HepG2 (cell line): ENCODE measurements around the gene MINDY2. TPM values are rescaled to one million over a fixed set of nuclear protein-coding genes. Genes with fewer than 3 reads are reported as not detected.

ENCODE experiments used
- EEA1 ChIP-seq: sonication (generic); formaldehyde crosslinking; IDR thresholded peaks from 2 replicates; pipeline ENCODE4 v1.5.1; 2020; ENCODE audit warnings: mild to moderate bottlenecking, missing genetic modification reagents, borderline replicate concordance
- FOXC1 ChIP-seq: sonication (generic); formaldehyde crosslinking; IDR thresholded peaks from 2 replicates; pipeline ENCODE4 v1.8.0; 2022; ENCODE audit warnings: mild to moderate bottlenecking, missing genetic modification reagents, borderline replicate concordance
- HES4 ChIP-seq: sonication (generic); formaldehyde crosslinking; IDR thresholded peaks from 2 replicates; pipeline ENCODE4 v1.9.0; 2021; ENCODE audit warnings: mild to moderate bottlenecking, missing genetic modification reagents, borderline replicate concordance
- HNRNPLL ChIP-seq: fragments of 200-400 bp; formaldehyde crosslinking; IDR thresholded peaks from 2 replicates; pipeline ENCODE4 v1.6.1; 2017; ENCODE audit warnings: mild to moderate bottlenecking, low read depth, low read length; ENCODE audit not compliant: poor library complexity, severe bottlenecking
- KLF13 ChIP-seq: sonication (generic); formaldehyde crosslinking; IDR thresholded peaks from 2 replicates; pipeline ENCODE4 v1.4.0; 2020; ENCODE audit warnings: mild to moderate bottlenecking, missing genetic modification reagents
- MNT ChIP-seq: fragments of 450-650 bp; IDR thresholded peaks from 2 replicates; pipeline ENCODE4 v1.6.1; 2016
- RELA ChIP-seq: sonication (generic); formaldehyde crosslinking; IDR thresholded peaks from 2 replicates; pipeline ENCODE4 v1.4.0; 2020; ENCODE audit warnings: missing genetic modification reagents
- SALL1 ChIP-seq: sonication (generic); formaldehyde crosslinking; IDR thresholded peaks from 2 replicates; pipeline ENCODE4 v1.8.0; 2022; ENCODE audit warnings: mild to moderate bottlenecking, missing genetic modification reagents
- ZNF281 ChIP-seq: sonication (generic); formaldehyde crosslinking; IDR thresholded peaks from 2 replicates; pipeline ENCODE4 v1.4.0; 2020; ENCODE audit warnings: missing genetic modification reagents, borderline replicate concordance
- ZNF44 ChIP-seq: sonication (generic); formaldehyde crosslinking; IDR thresholded peaks from 2 replicates; pipeline ENCODE4 v1.5.1; 2020; ENCODE audit warnings: mild to moderate bottlenecking, missing genetic modification reagents
- ZNF777 ChIP-seq: sonication (generic); formaldehyde crosslinking; IDR thresholded peaks from 2 replicates; pipeline ENCODE4 v1.4.0; 2020; ENCODE audit warnings: missing genetic modification reagents
- polyA plus RNA-seq, 8 experiments: library from polyadenylated mRNA; depleted of rRNA in 3 of 8; stranded (reverse) in 7 of 8; unstranded in 1 of 8; fragments of >200 nt; fragmentation: Illumina TruSeq in 4 of 8; extraction: Trizol in 4 of 8; gene quantifications; 2 replicates each; pipeline versions ENCODE4 v1.2.1 to v1.2.3, GENCODE V29; 2011 to 2016; ENCODE audit warnings: low read depth in 4 of 8, missing spikeins in 1 of 8, mixed read lengths in 1 of 8; ENCODE audit not compliant: insufficient read depth in 1 of 8
- total RNA-seq, 5 experiments: library from RNA; depleted of rRNA; stranded (reverse); fragments of >200 nt; fragmentation: Illumina TruSeq; extraction: Trizol; gene quantifications; 2 replicates each; pipeline ENCODE4 v1.2.3, GENCODE V29; 2016; ENCODE audit warnings: low read depth in 1 of 5
- TF ChIP-seq, protein P1 (sequence below): sonication (generic); formaldehyde crosslinking; IDR thresholded peaks from 2 replicates; pipeline ENCODE4 v1.5.0; 2020; ENCODE audit warnings: mild to moderate bottlenecking, missing genetic modification reagents, borderline replicate concordance
- TF ChIP-seq, protein P2 (sequence below): sonication (generic); formaldehyde crosslinking; IDR thresholded peaks from 2 replicates; pipeline ENCODE4 v1.8.1; 2022; ENCODE audit warnings: low read depth, mild to moderate bottlenecking, missing genetic modification reagents
- TF ChIP-seq, protein P3 (sequence below): sonication (generic); formaldehyde crosslinking; IDR thresholded peaks from 2 replicates; pipeline ENCODE4 v1.5.0; 2020; ENCODE audit warnings: missing genetic modification reagents

Gene MINDY2
- total and polyA plus RNA-seq, 2 of the 13 experiments (the other 11 are each of a cell fraction or from before 2014, with no cell fraction given), result 7.2 to 12.6 TPM

GRCh38 chr15:58748852-58749531 lies 22.1 kb upstream of the MINDY2 start (continued):
- TF ChIP-seq ZNF281 (CRISPR knock-in tag) (peak; percentile 27; the same call in 1 of the 2 replicates), HNRNPLL (peak; percentile 32), RELA (CRISPR knock-in tag) (no peak), MNT (0 out of 2 replicates have a peak, but pooled peaks have one; percentile 11), ZNF44 (no peak), SALL1 (peak; percentile 38; the same call in 1 of the 2 replicates), FOXC1 (CRISPR knock-in tag) (no peak), KLF13 (CRISPR knock-in tag) (0 out of 2 replicates have a peak, but pooled peaks have one; percentile 35), HES4 (CRISPR knock-in tag) (0 out of 2 replicates have a peak, but pooled peaks have one; percentile 28), EEA1 (CRISPR knock-in tag) (peak; percentile 44; the same call in 1 of the 2 replicates), ZNF777 (CRISPR knock-in tag) (0 out of 2 replicates have a peak, but pooled peaks have one; percentile 32)
- TF ChIP-seq, protein P1, sequence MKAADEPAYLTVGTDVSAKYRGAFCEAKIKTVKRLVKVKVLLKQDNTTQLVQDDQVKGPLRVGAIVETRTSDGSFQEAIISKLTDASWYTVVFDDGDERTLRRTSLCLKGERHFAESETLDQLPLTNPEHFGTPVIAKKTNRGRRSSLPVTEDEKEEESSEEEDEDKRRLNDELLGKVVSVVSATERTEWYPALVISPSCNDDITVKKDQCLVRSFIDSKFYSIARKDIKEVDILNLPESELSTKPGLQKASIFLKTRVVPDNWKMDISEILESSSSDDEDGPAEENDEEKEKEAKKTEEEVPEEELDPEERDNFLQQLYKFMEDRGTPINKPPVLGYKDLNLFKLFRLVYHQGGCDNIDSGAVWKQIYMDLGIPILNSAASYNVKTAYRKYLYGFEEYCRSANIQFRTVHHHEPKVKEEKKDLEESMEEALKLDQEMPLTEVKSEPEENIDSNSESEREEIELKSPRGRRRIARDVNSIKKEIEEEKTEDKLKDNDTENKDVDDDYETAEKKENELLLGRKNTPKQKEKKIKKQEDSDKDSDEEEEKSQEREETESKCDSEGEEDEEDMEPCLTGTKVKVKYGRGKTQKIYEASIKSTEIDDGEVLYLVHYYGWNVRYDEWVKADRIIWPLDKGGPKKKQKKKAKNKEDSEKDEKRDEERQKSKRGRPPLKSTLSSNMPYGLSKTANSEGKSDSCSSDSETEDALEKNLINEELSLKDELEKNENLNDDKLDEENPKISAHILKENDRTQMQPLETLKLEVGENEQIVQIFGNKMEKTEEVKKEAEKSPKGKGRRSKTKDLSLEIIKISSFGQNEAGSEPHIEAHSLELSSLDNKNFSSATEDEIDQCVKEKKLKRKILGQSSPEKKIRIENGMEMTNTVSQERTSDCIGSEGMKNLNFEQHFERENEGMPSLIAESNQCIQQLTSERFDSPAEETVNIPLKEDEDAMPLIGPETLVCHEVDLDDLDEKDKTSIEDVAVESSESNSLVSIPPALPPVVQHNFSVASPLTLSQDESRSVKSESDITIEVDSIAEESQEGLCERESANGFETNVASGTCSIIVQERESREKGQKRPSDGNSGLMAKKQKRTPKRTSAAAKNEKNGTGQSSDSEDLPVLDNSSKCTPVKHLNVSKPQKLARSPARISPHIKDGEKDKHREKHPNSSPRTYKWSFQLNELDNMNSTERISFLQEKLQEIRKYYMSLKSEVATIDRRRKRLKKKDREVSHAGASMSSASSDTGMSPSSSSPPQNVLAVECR, result peak; percentile 64; the same call in 1 of the 2 replicates
- TF ChIP-seq, protein P2, sequence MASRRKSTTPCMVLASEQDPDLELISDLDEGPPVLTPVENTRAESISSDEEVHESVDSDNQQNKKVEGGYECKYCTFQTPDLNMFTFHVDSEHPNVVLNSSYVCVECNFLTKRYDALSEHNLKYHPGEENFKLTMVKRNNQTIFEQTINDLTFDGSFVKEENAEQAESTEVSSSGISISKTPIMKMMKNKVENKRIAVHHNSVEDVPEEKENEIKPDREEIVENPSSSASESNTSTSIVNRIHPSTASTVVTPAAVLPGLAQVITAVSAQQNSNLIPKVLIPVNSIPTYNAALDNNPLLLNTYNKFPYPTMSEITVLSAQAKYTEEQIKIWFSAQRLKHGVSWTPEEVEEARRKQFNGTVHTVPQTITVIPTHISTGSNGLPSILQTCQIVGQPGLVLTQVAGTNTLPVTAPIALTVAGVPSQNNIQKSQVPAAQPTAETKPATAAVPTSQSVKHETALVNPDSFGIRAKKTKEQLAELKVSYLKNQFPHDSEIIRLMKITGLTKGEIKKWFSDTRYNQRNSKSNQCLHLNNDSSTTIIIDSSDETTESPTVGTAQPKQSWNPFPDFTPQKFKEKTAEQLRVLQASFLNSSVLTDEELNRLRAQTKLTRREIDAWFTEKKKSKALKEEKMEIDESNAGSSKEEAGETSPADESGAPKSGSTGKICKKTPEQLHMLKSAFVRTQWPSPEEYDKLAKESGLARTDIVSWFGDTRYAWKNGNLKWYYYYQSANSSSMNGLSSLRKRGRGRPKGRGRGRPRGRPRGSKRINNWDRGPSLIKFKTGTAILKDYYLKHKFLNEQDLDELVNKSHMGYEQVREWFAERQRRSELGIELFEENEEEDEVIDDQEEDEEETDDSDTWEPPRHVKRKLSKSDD, result no peak
- TF ChIP-seq, protein P3, sequence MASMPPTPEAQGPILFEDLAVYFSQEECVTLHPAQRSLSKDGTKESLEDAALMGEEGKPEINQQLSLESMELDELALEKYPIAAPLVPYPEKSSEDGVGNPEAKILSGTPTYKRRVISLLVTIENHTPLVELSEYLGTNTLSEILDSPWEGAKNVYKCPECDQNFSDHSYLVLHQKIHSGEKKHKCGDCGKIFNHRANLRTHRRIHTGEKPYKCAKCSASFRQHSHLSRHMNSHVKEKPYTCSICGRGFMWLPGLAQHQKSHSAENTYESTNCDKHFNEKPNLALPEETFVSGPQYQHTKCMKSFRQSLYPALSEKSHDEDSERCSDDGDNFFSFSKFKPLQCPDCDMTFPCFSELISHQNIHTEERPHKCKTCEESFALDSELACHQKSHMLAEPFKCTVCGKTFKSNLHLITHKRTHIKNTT (CRISPR knock-in tag), result no peak
